CD14-positive monocyte (primary cell): Measurements from ENCODE around the gene HTR1E. TPM values are rescaled to one million over a fixed set of nuclear protein-coding genes. Genes with fewer than 3 reads are reported as not detected.

Source experiments
- DNase-seq, 3 donors: peaks; one replicate each; pipeline ENCODE4 v3.0.0-alpha.2; 2011 to 2022
- H2AFZ ChIP-seq: 2 replicates; pipeline ENCODE4 v1.6.0; 2012; ENCODE audit warnings: mild to moderate bottlenecking, low read depth, low read length, inconsistent platforms; ENCODE audit not compliant: insufficient read depth, poor library complexity, severe bottlenecking
- H3K27ac ChIP-seq, 2 donors: 1 replicate in 1 of 2; 2 replicates in 1 of 2; pipeline ENCODE4 v1.5.1; 2012 to 2013; ENCODE audit warnings: low read length in 2 of 2, control low read depth in 1 of 2, inconsistent platforms in 1 of 2, low read depth in 1 of 2, mild to moderate bottlenecking in 1 of 2
- H3K27me3 ChIP-seq, 2 donors: one replicate each; pipeline versions ENCODE4 v1.6.0 to v1.6.1; 2011 to 2013; ENCODE audit warnings: low read length in 2 of 2; ENCODE audit not compliant: control insufficient read depth in 2 of 2, insufficient read depth in 2 of 2
- H3K36me3 ChIP-seq, 2 donors: replicated peaks in 1 of 2; 1 replicate in 1 of 2; 2 replicates in 1 of 2; pipeline versions ENCODE4 v1.5.1 to v1.6.1; 2012 to 2013; ENCODE audit warnings: low read length in 2 of 2, control low read depth in 1 of 2, inconsistent platforms in 1 of 2, mild to moderate bottlenecking in 1 of 2; ENCODE audit not compliant: insufficient read depth in 2 of 2, control insufficient read depth in 1 of 2
- H3K4me1 ChIP-seq, 2 donors: 1 replicate in 1 of 2; 2 replicates in 1 of 2; pipeline versions ENCODE4 v1.5.1 to v1.6.1; 2012 to 2013; ENCODE audit warnings: low read length in 2 of 2, control low read depth in 1 of 2, inconsistent platforms in 1 of 2, mild to moderate bottlenecking in 1 of 2, moderate library complexity in 1 of 2; ENCODE audit not compliant: insufficient read depth in 2 of 2, control insufficient read depth in 1 of 2
- H3K4me2 ChIP-seq: replicated peaks from 2 replicates; pipeline ENCODE3; 2012; ENCODE audit warnings: low read length, moderate library complexity, mild to moderate bottlenecking; ENCODE audit not compliant: poor library complexity, severe bottlenecking; ENCODE audit errors: extremely low read depth
- H3K4me3 ChIP-seq, 3 experiments: fragments of 200-600 bp in 1 of 3; sonication (generic) in 1 of 3; replicated peaks in 1 of 3; 1 replicate in 2 of 3; 2 replicates in 1 of 3; pipeline ENCODE4 v1.5.1; 2011 to 2013; ENCODE audit warnings: low read length in 3 of 3, mild to moderate bottlenecking in 3 of 3, control low read depth in 2 of 3, low read depth in 2 of 3, inconsistent platforms in 1 of 3, moderate library complexity in 1 of 3
- H3K79me2 ChIP-seq: 2 replicates; pipeline ENCODE4 v1.6.0; 2012; ENCODE audit warnings: mild to moderate bottlenecking, control low read depth, inconsistent platforms, low read length, moderate library complexity; ENCODE audit not compliant: insufficient read depth
- H3K9ac ChIP-seq: 2 replicates; pipeline ENCODE4 v1.6.0; 2017; ENCODE audit warnings: low read length, mild to moderate bottlenecking; ENCODE audit not compliant: insufficient read depth, poor library complexity, severe bottlenecking
- H3K9me3 ChIP-seq, 2 donors: replicated peaks in 1 of 2; 1 replicate in 1 of 2; 2 replicates in 1 of 2; pipeline versions ENCODE4 v1.5.1 to v1.6.1; 2012 to 2013; ENCODE audit warnings: low read length in 2 of 2, control low read depth in 1 of 2; ENCODE audit not compliant: control insufficient read depth in 1 of 2, insufficient read depth in 1 of 2
- H4K20me1 ChIP-seq: 2 replicates; pipeline ENCODE4 v1.6.0; 2012; ENCODE audit warnings: mild to moderate bottlenecking, low read length, control low read depth, moderate library complexity; ENCODE audit not compliant: insufficient read depth
- H3K27ac Mint-ChIP-seq, 7 donors: one replicate each; pipeline ENCODE4 v1.8.0; 2020; ENCODE audit warnings: mild to moderate bottlenecking in 7 of 7, mixed read lengths in 7 of 7, moderate library complexity in 6 of 7, inconsistent platforms in 2 of 7
- H3K27me3 Mint-ChIP-seq, 3 donors: one replicate each; pipeline ENCODE4 v1.8.0; 2021 to 2022; ENCODE audit warnings: low read depth in 3 of 3, mild to moderate bottlenecking in 3 of 3, mixed read lengths in 3 of 3, moderate library complexity in 3 of 3, inconsistent platforms in 1 of 3
- H3K36me3 Mint-ChIP-seq, 2 donors: one replicate each; pipeline ENCODE4 v1.8.0; 2020; ENCODE audit warnings: mixed read lengths in 2 of 2, inconsistent platforms in 1 of 2, mild to moderate bottlenecking in 1 of 2
- H3K4me1 Mint-ChIP-seq: one replicate; pipeline ENCODE4 v1.8.0; 2020; ENCODE audit warnings: mild to moderate bottlenecking, mixed read lengths
- H3K4me3 Mint-ChIP-seq, 2 donors: one replicate each; pipeline ENCODE4 v1.8.0; 2020; ENCODE audit warnings: mild to moderate bottlenecking in 2 of 2, mixed read lengths in 2 of 2, moderate library complexity in 1 of 2
- H3K9me3 Mint-ChIP-seq, 7 donors: one replicate each; pipeline ENCODE4 v1.8.0; 2020 to 2022; ENCODE audit warnings: mixed read lengths in 7 of 7, mild to moderate bottlenecking in 6 of 7, moderate library complexity in 6 of 7, inconsistent platforms in 2 of 7
- CTCF ChIP-seq: fragments of 200-600 bp; IDR thresholded peaks from one replicate; pipeline ENCODE4 v1.8.0; 2022; ENCODE audit warnings: antibody characterized with exemption, mild to moderate bottlenecking
- WGBS: methylation state at CpG from one replicate; pipeline ENCODE4 v1.1.5; 2013; ENCODE audit warnings: missing lambda C conversion rate; ENCODE audit not compliant: insufficient coverage; 5-methylcytosine and 5-hydroxymethylcytosine counted together
- intact Hi-C, 2 donors: fragments of 100-400 bp; cut with micrococcal nuclease; formaldehyde crosslinking; loops; one replicate each; pipeline versions ENCODE4 v1.15.0 to v1.15.1; 2023
- polyA plus RNA-seq, 3 donors: library from polyadenylated mRNA; depleted of rRNA in 1 of 3; unstranded in 2 of 3; stranded (reverse) in 1 of 3; fragments of 300-500 nt in 2 of 3; fragments of >200 nt in 1 of 3; fragmentation: Illumina TruSeq in 2 of 3; gene quantifications; 1 replicate in 2 of 3; 2 replicates in 1 of 3; pipeline ENCODE4 v1.2.3, GENCODE V29; 2012 to 2021

HTR1E gene
- polyA plus RNA-seq, 3 donors = not detected

- no peak for TF ChIP-seq CTCF
- Mint-ChIP-seq H3K36me3 (no peaks in the 10 kb centered on the region), H3K4me3 (peak overlapping the region in 1 of 2 donors; percentile 69), H3K4me1 (no peaks in the 10 kb centered on the region), H3K27me3 (peaks cover 27 to 38% (median 31%) of the 10 kb centered on the region in 3 donors), H3K9me3 (peaks cover 0 to 8% (median 2%) of the 10 kb centered on the region in 7 donors), H3K27ac (peak overlapping the region in 1 of 7 donors; percentile 70)
- no peak overlapping the region for H3K27ac ChIP-seq
- H2AFZ ChIP-seq = no peak overlapping the region
- no peak for DNase-seq
- H3K4me1 ChIP-seq = no peaks in the 10 kb centered on the region
- 3% methylated on average over 5 of the region's 12 CpGs for WGBS
- no peaks in the 10 kb centered on the region for H3K9me3 ChIP-seq
- H3K9ac ChIP-seq = no peak overlapping the region
- H4K20me1 ChIP-seq = no peaks in the 10 kb centered on the region
- H3K27me3 ChIP-seq = peaks cover 18 to 32% of the 10 kb centered on the region in 2 donors
- H3K79me2 ChIP-seq = no peaks in the 10 kb centered on the region
- intact Hi-C loops = no loop called here
- H3K4me2 ChIP-seq = no peak overlapping the region
- no peak overlapping the region for H3K4me3 ChIP-seq
- no peaks in the 10 kb centered on the region for H3K36me3 ChIP-seq
Measured at GRCh38 chr6:86936834-86937218, 502 bp upstream of the HTR1E start.

DNA sequence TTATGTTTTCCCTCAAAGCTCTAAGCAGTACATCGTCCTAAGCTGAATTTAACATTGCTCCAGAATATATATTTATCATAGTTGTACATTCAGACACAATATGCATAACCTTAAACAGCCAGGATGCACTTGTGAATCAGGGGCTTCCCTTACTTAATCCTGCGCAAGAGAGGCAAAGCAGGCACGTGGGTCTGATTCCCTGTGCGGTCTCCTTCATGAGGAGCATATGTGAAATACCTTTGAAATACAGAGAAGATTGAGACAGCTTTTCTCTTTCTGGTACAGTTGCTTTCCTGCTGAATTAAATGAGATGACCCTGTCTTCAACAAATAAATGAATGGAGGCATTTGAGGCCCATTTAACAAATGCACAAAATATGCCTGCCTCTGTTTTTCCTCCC, 1.5 kb downstream of the HTR1E start:
- Mint-ChIP-seq H3K27ac (no peak overlapping the region), H3K27me3 (peaks cover 27 to 37% (median 34%) of the 10 kb centered on the region in 3 donors), H3K36me3 (no peaks in the 10 kb centered on the region)

More for the DNA sequence above, 1.5 kb downstream of the HTR1E start:
- TF ChIP-seq CTCF = no peak
- no peak for DNase-seq
- H3K9me3 ChIP-seq = no peaks in the 10 kb centered on the region
- H3K4me3 Mint-ChIP-seq = peak overlapping the region in 1 of 2 donors; percentile 40
- no peak overlapping the region for H3K27ac ChIP-seq
- H3K4me1 Mint-ChIP-seq = no peaks in the 10 kb centered on the region
- H2AFZ ChIP-seq = no peak overlapping the region
- H3K36me3 ChIP-seq = no peaks in the 10 kb centered on the region
- H3K4me3 ChIP-seq = no peak overlapping the region
- no peak overlapping the region for H3K4me2 ChIP-seq
- H4K20me1 ChIP-seq = no peaks in the 10 kb centered on the region
- intact Hi-C loops = no loop called here
- peaks cover 0 to 8% (median 0%) of the 10 kb centered on the region in 7 donors for H3K9me3 Mint-ChIP-seq
- peaks cover 18 to 32% of the 10 kb centered on the region in 2 donors for H3K27me3 ChIP-seq
- H3K79me2 ChIP-seq = no peaks in the 10 kb centered on the region
- WGBS = no CpG with 5 or more reads among the region's 4 CpGs
- no peak overlapping the region for H3K9ac ChIP-seq
- H3K4me1 ChIP-seq = no peaks in the 10 kb centered on the region
